ENCODE data around the gene KCTD5.
"Not testable (repeated sequence)": the region's sequence is repeated elsewhere in the genome, so short reads cannot be mapped to it uniquely, and the experiment has no call there.

The KCTD5 gene

GRCh38 chr16:2673066-2673999 is 9.0 kb upstream of the KCTD5 start:
- DNase-seq: peak; percentile 86 to 88

GRCh38 chr16:2675021-2675420 is 7.3 kb upstream of the KCTD5 start:
- DNase-seq: no peak

DNA sequence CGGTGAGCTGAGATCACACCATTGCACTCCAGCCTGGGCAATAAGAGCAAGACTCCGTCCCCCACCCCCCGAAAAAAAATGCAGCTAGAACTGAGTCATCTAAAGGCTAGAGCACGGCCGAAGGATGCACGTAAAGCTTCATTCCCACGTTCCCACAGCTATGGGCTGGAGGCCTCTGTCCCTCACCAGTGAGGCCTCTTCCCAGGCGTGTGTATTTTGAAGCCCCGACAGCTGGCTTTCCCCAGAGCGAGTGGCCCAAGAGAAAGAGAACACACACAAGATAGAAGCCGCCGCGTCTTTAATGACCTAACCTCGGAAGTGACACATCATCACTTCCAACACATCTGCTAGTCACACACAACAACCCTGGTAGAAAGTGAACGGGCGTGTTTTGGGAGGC is 6.6 kb upstream of the KCTD5 start:
- DNase-seq: no peak

DNA sequence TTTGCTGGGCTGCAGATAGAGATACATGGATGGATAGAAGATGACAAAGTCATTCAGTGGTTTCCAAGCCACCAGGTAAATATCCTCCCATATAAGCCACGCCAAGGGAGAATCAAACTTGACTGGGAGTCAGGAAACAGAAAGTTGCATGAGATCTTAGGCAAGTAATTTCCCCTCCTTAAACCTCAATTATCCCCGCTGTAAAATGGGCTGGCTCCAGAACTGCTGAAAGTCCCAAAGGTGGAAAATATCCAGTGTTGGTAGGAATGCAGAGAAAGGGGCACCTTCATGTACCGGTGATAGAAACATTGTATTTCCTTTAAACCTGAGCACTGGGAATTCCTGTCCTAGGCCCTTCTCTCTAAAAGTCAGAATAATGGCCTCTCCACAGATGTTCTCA is 5.4 kb upstream of the KCTD5 start:
- not testable (repeated sequence) for DNase-seq

- DNase-seq: not testable (repeated sequence)
These were observed 3.9 kb upstream of the KCTD5 start for GRCh38 chr16:2678206-2678965.

GRCh38 chr16:2679902-2680301 is 2.4 kb upstream of the KCTD5 start:
- not testable (repeated sequence) for DNase-seq

- not testable (repeated sequence) for DNase-seq
These were observed 2.0 kb upstream of the KCTD5 start for GRCh38 chr16:2680360-2680759.

- not testable (repeated sequence) for DNase-seq
These were observed 718 bp downstream of the KCTD5 start for GRCh38 chr16:2683041-2683440.

DNA sequence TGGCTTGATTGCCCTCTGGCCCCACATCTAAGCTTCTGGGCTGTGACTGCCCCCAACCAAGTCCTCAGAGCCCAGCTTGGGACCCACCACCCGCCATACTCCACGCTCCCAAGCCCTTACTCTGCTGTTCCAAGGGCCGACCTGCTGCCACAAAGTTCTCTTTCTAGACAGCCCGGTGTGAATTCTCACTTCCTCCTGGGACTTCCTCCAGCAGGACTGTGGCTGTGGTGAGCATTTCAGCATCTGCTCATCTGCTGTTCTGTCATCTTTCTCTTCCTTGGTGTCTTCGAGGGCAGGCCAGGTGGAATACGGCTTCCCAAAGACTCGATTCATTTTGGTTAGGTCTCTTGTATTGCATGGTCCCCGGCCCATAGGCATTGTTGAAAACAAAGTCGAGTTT is 3.8 kb downstream of the KCTD5 start:
- DNase-seq: not testable (repeated sequence)

DNA sequence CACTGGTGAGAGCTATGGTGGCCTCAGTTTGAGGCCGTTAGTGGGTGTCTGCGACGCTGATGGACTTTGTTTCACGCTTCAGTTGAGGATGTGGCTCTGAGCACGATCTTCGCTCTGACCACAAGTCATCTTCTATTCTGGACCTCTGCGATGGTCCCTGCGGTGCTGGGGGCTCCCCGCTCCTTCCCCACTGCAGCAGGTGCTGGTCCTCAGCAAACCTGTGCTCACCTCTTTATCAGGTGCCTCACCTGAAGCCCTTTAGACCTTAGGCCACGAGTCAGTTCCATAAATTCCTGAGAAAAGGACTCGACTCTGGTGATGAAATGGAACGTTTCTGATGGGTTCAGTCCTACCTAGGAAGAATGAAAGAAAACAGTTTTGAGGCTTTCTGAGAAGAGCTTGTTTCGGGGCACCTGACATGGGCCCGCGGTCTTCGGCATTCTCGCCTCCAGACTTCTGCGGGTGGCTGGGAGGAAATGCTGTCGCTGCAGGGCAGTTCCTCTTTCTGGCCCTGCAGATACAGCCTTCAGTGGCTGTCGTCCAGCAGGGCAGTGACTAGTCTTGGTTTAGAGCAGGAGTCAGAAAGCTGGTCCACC is 4.7 kb downstream of the KCTD5 start:
- peak; percentile 13 to 79 for DNase-seq

- no peak for DNase-seq
These were observed 5.4 kb downstream of the KCTD5 start for GRCh38 chr16:2687531-2688308.

GRCh38 chr16:2689422-2689821 is 7.1 kb downstream of the KCTD5 start:
- not testable (repeated sequence) for DNase-seq

DNA sequence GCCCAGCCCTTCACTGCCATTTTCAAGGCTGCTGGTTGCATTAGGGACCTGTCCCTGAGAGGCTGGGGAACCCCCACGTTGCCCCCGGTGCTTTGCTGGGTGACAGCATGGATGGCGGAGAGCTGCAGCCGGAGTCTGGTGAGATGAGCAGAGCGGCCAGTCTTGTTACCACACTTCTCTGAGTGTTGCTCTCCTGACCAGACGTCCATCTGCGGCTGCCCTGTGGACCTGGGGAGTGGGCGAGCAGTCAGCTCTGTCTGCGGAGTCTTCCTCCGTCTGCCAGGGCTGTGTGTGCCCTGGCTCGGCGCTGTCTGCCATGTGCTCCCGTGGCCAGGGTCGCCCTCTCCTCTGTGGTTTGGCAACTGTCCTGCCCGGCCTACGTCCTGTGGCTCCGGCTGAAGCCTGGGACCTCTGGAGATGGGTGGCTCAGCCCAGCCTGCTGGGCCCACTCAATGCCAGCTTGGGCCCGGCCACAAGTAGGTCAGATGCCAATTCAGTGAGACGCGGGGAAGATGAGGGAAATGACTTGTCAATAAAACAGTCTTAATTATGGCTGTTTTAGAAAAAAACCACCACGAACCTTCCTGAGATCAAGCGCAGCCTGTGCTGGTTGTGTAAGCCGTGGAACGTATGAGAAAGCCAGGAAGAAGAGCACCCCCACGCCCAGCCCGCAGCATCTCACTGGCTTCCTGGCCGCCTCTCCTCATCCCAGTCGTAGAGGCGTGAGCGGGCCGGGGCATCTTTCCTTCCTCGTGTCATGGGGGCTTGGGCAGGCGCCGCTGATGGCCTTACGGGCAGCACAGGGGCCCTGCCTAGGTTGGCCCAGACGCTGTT is 7.9 kb downstream of the KCTD5 start:
- no peak for DNase-seq

DNA sequence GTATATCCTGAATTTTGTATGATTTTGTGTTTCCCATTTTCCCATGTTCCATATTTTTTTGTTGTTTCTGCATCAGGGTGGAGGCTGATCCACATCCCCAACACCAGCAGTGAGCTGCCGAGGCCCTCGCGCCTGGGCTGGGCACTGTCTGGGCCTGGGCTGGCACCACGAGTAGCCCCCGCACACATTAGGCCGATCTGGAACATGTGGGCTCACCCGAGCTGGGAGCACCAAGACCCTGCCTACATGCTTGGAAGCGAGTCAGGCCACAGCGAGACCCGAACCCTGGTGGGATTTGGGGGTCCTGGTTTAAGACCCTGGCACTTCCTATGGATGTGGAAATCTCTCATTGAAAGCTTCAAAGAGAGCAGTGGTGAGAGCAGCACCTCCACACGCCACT is 8.5 kb downstream of the KCTD5 start:
- DNase-seq: no peak

DNA sequence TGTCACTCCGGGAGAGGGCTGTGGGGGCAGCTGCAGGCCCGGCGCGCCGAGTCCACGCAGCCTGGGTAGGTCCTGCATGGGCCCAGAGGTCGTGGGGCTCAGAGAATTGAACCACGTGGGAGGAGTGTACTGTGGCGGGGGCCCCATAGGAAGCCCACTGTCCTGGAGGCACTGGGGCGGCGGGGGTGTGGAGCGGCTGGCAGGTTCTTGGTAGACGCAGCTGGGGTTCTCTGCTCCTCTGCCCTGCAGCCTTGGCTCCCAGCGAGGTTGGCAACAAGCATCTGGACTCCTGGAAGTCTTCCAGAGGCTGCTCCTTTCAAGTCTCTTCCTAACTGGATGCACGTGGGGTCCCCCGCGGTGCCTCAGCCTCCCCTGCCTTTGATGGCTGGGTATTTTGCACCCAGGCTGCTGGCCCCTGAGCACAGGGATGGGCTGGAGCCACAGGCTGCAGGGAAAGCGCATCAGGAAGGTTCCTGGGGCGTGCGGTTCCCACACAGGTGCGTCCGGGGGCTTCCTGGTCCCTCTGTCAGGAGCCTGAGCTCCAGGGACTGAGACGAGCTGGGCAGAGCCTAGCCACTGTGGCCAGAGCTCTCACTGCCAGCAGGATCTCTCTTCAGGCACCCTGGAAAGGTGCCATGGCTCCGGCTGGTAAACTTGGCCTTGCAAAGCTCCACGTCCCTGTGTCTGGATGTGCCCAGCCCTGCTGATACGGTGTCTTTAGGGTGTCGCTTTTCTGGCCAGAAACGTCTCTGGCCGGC is 9.3 kb downstream of the KCTD5 start:
- DNase-seq: no peak

GRCh38 chr16:2692251-2692947 is 10.1 kb downstream of the KCTD5 start:
- no peak for DNase-seq

DNA sequence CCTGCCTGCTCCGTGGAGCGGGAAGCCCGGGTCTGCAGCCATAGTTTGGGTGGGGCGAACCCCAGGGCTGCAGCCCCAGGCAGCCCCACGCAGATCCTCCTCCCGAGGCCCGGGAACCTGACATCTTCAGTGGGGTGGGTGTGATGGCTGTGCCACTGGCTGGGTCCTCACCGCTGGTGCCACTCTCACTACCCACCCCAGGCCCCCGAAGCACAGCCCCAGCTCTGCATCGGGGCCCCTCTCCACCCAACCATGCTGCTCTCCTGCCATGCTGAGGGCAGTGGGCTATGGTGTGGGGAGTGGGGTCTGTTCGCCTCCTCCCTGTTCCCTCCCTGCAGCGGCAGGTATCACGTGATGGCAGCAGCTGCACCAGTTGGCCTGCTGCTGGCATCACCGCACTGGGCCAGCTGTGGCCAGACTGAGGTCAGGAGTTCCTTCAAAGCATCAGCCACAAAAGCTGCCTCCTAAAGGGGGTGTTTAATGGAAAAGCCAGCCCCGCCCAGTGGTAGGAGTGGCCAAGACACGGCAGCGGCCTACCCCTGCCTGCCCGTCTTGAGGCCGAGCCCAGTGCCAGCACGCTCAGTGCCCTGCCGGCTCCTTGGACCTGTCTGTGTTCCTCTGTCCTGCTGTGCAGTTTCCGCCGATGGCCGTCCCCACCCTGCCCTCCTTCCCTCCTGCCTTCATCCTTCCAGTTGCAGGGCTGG is 10.8 kb downstream of the KCTD5 start:
- no peak for DNase-seq

DNA sequence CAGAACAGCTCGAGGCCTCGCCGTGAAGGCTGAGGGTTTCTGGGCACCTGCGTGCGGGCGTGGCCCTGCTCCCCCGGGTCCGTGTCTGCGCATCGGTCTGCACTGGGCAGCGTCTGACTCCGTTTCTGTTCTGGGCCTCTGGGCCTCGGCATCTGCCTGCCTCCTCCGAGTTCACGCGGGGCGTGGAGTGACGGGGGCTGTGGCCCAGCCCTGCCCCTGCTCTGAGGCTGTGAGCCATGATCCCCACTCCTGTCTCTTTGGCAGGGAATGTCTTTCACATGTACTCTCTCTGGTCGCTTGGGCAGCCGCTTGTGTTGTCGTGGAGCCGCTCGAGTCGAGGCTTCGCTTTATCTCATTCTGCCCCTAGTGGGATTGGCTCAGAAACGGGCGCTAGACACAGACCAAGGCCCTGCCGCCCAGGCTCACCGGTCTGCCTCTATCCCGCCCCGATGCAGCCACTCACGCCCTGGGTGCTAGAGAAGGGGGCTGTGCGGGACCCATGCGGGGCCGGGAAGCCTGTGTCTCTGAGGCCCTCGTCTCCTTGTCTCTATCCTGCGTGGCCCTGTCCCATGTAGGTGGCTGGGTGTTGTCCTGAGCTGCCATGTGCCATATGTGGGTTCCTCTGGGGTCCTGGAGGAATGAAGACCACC is 14.4 kb downstream of the KCTD5 start:
- not testable (repeated sequence) for DNase-seq

DNA sequence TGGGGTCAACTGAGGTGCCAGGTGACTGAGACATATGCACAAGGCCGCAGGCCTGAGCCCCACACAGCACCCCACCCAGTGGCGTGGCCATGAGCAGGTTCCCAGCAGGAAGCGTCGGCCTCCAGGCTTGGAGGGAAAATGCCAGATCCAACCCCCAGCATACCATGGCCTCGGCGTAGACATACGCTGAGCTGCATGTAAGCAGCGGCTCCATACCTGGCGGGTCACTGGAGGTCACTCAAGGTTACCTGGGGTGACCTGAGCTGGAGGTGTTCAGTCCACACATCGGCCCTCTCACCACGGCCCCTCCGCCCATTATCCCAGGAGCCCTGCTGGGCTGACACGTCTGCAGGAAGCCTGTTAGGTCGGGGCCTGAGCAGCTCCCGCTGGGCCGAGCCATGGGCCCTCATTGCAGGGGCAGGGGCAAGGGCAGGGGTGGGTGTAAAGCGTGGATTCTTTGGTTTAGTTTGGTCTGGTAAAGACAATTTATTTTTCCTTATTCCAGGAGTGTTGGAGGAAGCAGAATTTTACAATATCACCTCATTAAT is 15.2 kb downstream of the KCTD5 start:
- no peak for DNase-seq
